Type B pancreatic cell (in vitro differentiated cells): ENCODE data around the gene OVAAL. TPM values are rescaled to one million over a fixed set of nuclear protein-coding genes. Genes with fewer than 3 reads are reported as not detected.

Experiments used
- DNase-seq: peaks from one replicate; pipeline ENCODE4 v3.0.0; 2021; ENCODE audit warnings: mixed read lengths; ENCODE audit not compliant: unreplicated experiment; ENCODE audit errors: extremely low spot score
- H3K27ac Mint-ChIP-seq: 2 replicates; pipeline ENCODE4 v1.8.0; 2021; ENCODE audit warnings: mild to moderate bottlenecking, mixed read lengths
- H3K27me3 Mint-ChIP-seq: 2 replicates; pipeline ENCODE4 v1.8.0; 2021; ENCODE audit warnings: mixed read lengths
- H3K36me3 Mint-ChIP-seq: 2 replicates; pipeline ENCODE4 v1.8.0; 2021; ENCODE audit warnings: mixed read lengths
- H3K4me1 Mint-ChIP-seq: one replicate; pipeline ENCODE4 v1.8.0; 2021; ENCODE audit warnings: mixed read lengths; ENCODE audit not compliant: unreplicated experiment
- H3K4me3 Mint-ChIP-seq: 2 replicates; pipeline ENCODE4 v1.8.0; 2021; ENCODE audit warnings: mild to moderate bottlenecking, mixed read lengths
- H3K9me3 Mint-ChIP-seq: 2 replicates; pipeline ENCODE4 v1.8.0; 2021; ENCODE audit warnings: mixed read lengths
- total RNA-seq: library from RNA; stranded (reverse); gene quantifications from 2 replicates; pipeline ENCODE4 v1.2.1, GENCODE V29; 2021; ENCODE audit warnings: low replicate concordance
- TF ChIP-seq, protein P1 (sequence below): fragments of 200-600 bp; sonication (generic); conservative IDR thresholded peaks from 2 replicates; pipeline ENCODE4 v1.5.0; 2021; ENCODE audit warnings: antibody characterized with exemption, mild to moderate bottlenecking

The OVAAL gene
- total RNA-seq, 1 donor from 2014 or later = not detected

GRCh38 chr1:180611016-180611930 is 52.5 kb downstream of the OVAAL start:
- Mint-ChIP-seq H3K36me3 (no peaks in the 10 kb centered on the region), H3K9me3 (no peaks in the 10 kb centered on the region), H3K4me3 (peak overlapping the region; percentile 30), H3K27me3 (no peaks in the 10 kb centered on the region), H3K4me1 (peaks cover 31% of the 10 kb centered on the region), H3K27ac (peak overlapping the region; percentile 93)
- no peak for DNase-seq
- TF ChIP-seq, protein P1, sequence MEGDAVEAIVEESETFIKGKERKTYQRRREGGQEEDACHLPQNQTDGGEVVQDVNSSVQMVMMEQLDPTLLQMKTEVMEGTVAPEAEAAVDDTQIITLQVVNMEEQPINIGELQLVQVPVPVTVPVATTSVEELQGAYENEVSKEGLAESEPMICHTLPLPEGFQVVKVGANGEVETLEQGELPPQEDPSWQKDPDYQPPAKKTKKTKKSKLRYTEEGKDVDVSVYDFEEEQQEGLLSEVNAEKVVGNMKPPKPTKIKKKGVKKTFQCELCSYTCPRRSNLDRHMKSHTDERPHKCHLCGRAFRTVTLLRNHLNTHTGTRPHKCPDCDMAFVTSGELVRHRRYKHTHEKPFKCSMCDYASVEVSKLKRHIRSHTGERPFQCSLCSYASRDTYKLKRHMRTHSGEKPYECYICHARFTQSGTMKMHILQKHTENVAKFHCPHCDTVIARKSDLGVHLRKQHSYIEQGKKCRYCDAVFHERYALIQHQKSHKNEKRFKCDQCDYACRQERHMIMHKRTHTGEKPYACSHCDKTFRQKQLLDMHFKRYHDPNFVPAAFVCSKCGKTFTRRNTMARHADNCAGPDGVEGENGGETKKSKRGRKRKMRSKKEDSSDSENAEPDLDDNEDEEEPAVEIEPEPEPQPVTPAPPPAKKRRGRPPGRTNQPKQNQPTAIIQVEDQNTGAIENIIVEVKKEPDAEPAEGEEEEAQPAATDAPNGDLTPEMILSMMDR = no peak

DNA sequence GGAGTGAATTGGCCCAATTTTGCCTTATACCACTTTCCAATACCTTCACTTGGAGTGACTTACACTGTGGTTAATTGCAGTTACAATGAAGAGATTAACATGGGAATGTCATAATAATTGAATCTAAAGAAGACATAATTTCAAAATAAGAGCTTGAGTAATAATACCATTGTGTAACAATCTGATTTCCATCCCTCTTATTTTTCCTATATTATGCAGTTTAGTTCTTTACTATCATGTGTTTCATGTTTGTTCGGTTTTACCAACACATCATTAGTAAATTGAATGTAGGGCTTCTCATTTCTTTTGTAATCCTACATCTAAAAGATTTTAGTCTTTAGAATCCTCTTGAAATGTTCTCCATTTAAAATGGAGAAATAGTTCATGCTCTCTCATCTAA is 53.9 kb downstream of the OVAAL start:
- H3K27ac Mint-ChIP-seq = no peak overlapping the region
- no peaks in the 10 kb centered on the region for H3K36me3 Mint-ChIP-seq
- TF ChIP-seq, protein P1 = no peak
- DNase-seq = no peak
- no peak overlapping the region for H3K4me3 Mint-ChIP-seq
- H3K27me3 Mint-ChIP-seq = no peaks in the 10 kb centered on the region
- H3K9me3 Mint-ChIP-seq = no peaks in the 10 kb centered on the region
- peaks cover 31% of the 10 kb centered on the region for H3K4me1 Mint-ChIP-seq

DNA sequence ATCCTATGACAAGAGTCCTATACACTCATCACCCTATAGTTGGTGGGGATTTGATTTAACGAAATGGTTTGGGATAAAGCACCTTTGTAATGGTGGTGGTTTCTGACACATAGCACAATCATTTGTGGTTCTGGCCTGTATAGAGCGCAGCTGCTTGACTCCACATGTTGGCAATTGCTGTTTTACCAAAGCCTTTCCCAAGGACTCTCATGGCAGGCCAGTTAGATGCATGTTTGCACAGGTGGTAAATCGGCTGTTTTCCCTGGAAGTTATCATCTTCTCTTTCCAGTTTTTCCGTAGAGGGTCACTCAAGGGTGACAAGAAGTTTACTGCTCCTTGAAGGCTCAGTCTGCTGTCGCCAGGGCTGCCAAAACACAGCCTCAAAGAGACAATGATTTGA is 56.0 kb downstream of the OVAAL start:
- peaks cover 28% of the 10 kb centered on the region for H3K4me1 Mint-ChIP-seq
- H3K27me3 Mint-ChIP-seq = no peaks in the 10 kb centered on the region
- TF ChIP-seq, protein P1 = no peak
- no peak overlapping the region for H3K4me3 Mint-ChIP-seq
- H3K27ac Mint-ChIP-seq = no peak overlapping the region
- no peak for DNase-seq
- no peaks in the 10 kb centered on the region for H3K36me3 Mint-ChIP-seq
- no peaks in the 10 kb centered on the region for H3K9me3 Mint-ChIP-seq

DNA sequence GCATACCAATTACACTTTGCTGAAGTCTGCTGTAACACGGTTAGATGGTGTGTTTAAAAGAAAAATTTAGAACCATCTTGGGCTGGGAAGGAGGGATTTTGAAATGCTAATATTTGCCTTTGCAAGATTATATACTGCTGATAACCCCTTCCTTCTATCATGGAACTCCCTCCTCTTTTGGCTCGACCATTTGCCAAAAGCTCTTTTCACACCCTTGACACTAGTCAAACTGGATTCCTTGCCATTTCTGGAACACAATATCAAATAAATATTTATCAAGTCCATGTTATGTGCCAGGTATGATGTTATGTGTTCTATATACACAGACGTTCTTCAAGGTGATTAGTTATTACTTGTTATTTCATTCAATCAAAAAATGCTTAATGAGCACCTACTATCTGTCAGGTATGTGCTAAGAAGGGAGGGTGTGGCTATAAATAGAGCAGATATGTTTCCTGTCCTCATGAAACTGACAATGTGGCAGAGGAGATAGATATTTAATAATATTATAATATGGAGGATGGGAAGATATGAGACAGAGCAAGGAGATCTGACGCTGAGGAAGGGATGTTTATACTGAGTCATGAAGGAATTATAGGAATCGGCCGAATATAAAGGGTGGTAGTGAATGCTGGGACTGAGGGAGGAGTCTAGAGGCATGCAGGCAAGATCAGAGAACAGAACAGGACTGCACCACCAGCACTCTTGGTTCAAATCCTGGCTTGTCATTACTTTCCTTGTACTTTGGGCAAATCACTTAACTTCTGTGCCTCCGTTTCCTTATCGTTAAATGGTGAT is 56.9 kb downstream of the OVAAL start:
- H3K4me1 Mint-ChIP-seq = peaks cover 20% of the 10 kb centered on the region
- H3K9me3 Mint-ChIP-seq = no peaks in the 10 kb centered on the region
- no peak for DNase-seq
- no peak overlapping the region for H3K27ac Mint-ChIP-seq
- TF ChIP-seq, protein P1 = no peak
- no peak overlapping the region for H3K4me3 Mint-ChIP-seq
- H3K36me3 Mint-ChIP-seq = no peaks in the 10 kb centered on the region
- no peaks in the 10 kb centered on the region for H3K27me3 Mint-ChIP-seq

Other genes starting within 250 kb of the OVAAL start
- gene ACBD6, start 56.4 kb upstream of the OVAAL start, total RNA-seq = 37.2 and 49.1 TPM in 2 replicates
- 37.1 and 48.5 TPM in 2 replicates for gene XPR1, start 73.1 kb downstream of the OVAAL start, total RNA-seq